PC-3 (cell line): Measurements from ENCODE around the gene ZNF710. TPM values are rescaled to one million over a fixed set of nuclear protein-coding genes. Genes with fewer than 3 reads are reported as not detected.

Experiments used
- ATAC-seq: fragments of 200-7000 bp; cut with Tn5 transposase; 2 replicates; pipeline ENCODE4 v1.9.1; 2020; ENCODE audit warnings: mild to moderate bottlenecking, moderate library complexity
- BruUV-seq: library from RNA; stranded (reverse); fragments of 400-500 nt; replicated peaks from 2 replicates; lab custom pipeline; 2021; lab: Mats Ljungman, UMichigan
- CTCF ChIA-PET: fragments of 300-600 bp; sonication (Branson Sonifier 250); formaldehyde crosslinking; loops from one replicate; lab custom pipeline; 2022; ENCODE audit warnings: antibody characterized with exemption; lab: Charles Lee
- POLR2A ChIA-PET: fragments of 300-600 bp; sonication (Branson Sonifier 250); formaldehyde crosslinking; loops from one replicate; lab custom pipeline; 2022; ENCODE audit warnings: antibody characterized with exemption; ENCODE audit not compliant: unreplicated experiment; lab: Charles Lee
- DNase-seq: peaks from one replicate; pipeline ENCODE4 v3.0.0-alpha.2; 2015
- H2AFZ ChIP-seq: fragments of 300-600 bp; sonication (generic); 2 replicates; pipeline ENCODE4 v1.6.0; 2016; ENCODE audit warnings: antibody characterized with exemption, low read length
- H3F3A ChIP-seq: fragments of 300-600 bp; sonication (generic); one replicate; pipeline ENCODE4 v1.6.0; 2017; ENCODE audit warnings: antibody characterized with exemption, low read length, control low read depth, mild to moderate bottlenecking; ENCODE audit not compliant: unreplicated experiment
- H3K27ac ChIP-seq: fragments of 300-600 bp; sonication (generic); 2 replicates; pipeline ENCODE4 v1.5.1; 2016; ENCODE audit warnings: mild to moderate bottlenecking, low read length
- H3K27me3 ChIP-seq: fragments of 300-600 bp; sonication (generic); 2 replicates; pipeline ENCODE4 v1.6.1; 2016; ENCODE audit warnings: low read length, mixed read lengths
- H3K36me3 ChIP-seq: fragments of 300-600 bp; sonication (generic); 2 replicates; pipeline ENCODE4 v1.6.1; 2016; ENCODE audit warnings: low read depth, mixed run types, low read length, mixed read lengths
- H3K4me1 ChIP-seq: fragments of 300-600 bp; sonication (generic); 2 replicates; pipeline ENCODE4 v1.5.1; 2016; ENCODE audit warnings: low read length; ENCODE audit not compliant: insufficient read depth
- H3K4me2 ChIP-seq: fragments of 300-600 bp; sonication (generic); 2 replicates; pipeline ENCODE4 v1.6.0; 2016; ENCODE audit warnings: low read length
- H3K4me3 ChIP-seq: fragments of 300-600 bp; sonication (generic); 2 replicates; pipeline ENCODE4 v1.5.1; 2016; ENCODE audit warnings: mild to moderate bottlenecking, low read length, mixed read lengths
- H3K79me2 ChIP-seq: fragments of 300-600 bp; sonication (generic); 2 replicates; pipeline ENCODE4 v1.6.1; 2017; ENCODE audit warnings: low read length, mixed read lengths
- H3K9ac ChIP-seq: fragments of 300-600 bp; sonication (generic); 2 replicates; pipeline ENCODE4 v1.6.0; 2016; ENCODE audit warnings: mild to moderate bottlenecking, low read length
- H3K9me2 ChIP-seq: fragments of 300-600 bp; sonication (generic); replicated peaks from 2 replicates; pipeline ENCODE4 v1.6.1; 2016; ENCODE audit warnings: mixed run types, low read length, mixed read lengths
- H3K9me3 ChIP-seq: fragments of 300-600 bp; sonication (generic); 2 replicates; pipeline ENCODE4 v1.6.1; 2016; ENCODE audit warnings: low read length, mixed read lengths
- H4K20me1 ChIP-seq: fragments of 300-600 bp; sonication (generic); 2 replicates; pipeline ENCODE4 v1.6.1; 2016; ENCODE audit warnings: low read length, mixed read lengths
- EZH2 ChIP-seq: fragments of 300-600 bp; sonication (generic); IDR thresholded peaks from one replicate; pipeline ENCODE4 v1.6.1; 2017; ENCODE audit warnings: antibody characterized with exemption, mild to moderate bottlenecking, low read length; ENCODE audit not compliant: unreplicated experiment
- EZH2phosphoT487 ChIP-seq: fragments of 300-600 bp; sonication (generic); IDR thresholded peaks from 2 replicates; pipeline ENCODE4 v1.6.1; 2018; ENCODE audit warnings: mild to moderate bottlenecking, antibody characterized with exemption, low read length, borderline replicate concordance
- intact Hi-C: fragments of 100-400 bp; cut with micrococcal nuclease; formaldehyde crosslinking; loops from 2 replicates; pipeline ENCODE4 v1.9.0; 2023
- total RNA-seq: library from RNA; depleted of rRNA; stranded (reverse); fragments of >200 nt; gene quantifications from 2 replicates; pipeline ENCODE4 v1.2.3, GENCODE V29; 2014
- TF ChIP-seq, protein P1 (sequence below): fragments of 300-600 bp; sonication (generic); conservative IDR thresholded peaks from 2 replicates; pipeline ENCODE4 v1.5.1; 2017; ENCODE audit warnings: antibody characterized with exemption, low read depth, mild to moderate bottlenecking, low read length

The ZNF710 gene
- total RNA-seq, 1 experiment from 2014 or later, result 12.9 TPM

DNA sequence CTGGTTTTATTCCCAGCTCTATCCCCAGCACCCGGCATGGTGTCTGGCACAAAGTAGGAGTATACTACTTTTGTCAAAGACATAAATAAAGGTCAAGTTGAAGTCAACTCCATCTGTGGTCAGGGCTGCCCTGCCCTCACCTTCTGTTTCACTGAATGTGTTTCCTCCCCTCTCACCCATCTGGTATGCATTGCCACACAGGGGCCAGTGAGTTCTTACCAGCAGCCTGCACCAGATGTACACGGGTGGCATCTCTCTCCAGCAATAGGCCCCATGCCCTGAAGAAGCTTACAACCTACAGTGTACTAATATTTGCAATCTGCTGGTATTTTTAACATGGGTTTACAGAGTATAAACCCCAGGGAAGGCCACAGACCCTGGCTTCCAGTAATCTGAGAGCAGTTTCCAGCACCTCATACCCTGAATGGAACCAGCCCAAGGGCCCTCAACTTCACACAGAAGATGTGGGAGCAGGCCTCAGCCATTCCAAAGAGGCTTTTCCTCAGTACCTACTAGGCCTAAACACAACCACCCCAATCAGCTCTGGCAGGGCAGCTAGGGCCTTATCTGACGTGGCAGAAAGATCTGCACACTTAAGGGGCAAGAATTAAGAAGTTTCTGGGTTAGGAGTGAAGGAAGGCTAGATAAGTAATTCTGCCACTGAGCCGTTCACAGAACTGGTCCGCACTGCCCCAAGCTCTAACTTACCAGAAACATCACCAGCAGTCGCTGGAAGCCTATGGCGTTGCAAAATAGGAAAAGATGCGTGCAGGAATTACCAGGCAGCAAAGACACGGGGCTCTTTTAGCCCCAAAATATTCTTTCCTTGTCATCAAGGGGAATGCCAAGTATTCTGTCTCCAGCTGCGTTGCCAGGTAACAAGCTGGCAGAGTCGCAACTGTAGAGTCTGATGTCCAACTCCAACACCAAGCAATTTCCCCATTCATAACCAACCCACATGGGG is 99.0 kb downstream of the ZNF710 start:
- Histone ChIP-seq H2AFZ (no peak overlapping the region), H3K9ac (no peak overlapping the region), H3F3A (no peaks in the 10 kb centered on the region), H3K36me3 (no peaks in the 10 kb centered on the region), H3K9me3 (no peaks in the 10 kb centered on the region), H3K9me2 (no peaks in the 10 kb centered on the region), H3K27me3 (no peaks in the 10 kb centered on the region), H3K79me2 (peaks cover 20% of the 10 kb centered on the region), H3K4me2 (peak overlapping the region; percentile 90), H4K20me1 (no peaks in the 10 kb centered on the region), H3K4me3 (no peak overlapping the region), H3K4me1 (peaks cover 27% of the 10 kb centered on the region), H3K27ac (no peak overlapping the region)
- ChIA-PET POLR2A (no interaction called here), CTCF (no interaction called here)
- intact Hi-C loops, result no loop called here
- no peak for TF ChIP-seq EZH2
- TF ChIP-seq EZH2phosphoT487, result no peak
- TF ChIP-seq, protein P1, sequence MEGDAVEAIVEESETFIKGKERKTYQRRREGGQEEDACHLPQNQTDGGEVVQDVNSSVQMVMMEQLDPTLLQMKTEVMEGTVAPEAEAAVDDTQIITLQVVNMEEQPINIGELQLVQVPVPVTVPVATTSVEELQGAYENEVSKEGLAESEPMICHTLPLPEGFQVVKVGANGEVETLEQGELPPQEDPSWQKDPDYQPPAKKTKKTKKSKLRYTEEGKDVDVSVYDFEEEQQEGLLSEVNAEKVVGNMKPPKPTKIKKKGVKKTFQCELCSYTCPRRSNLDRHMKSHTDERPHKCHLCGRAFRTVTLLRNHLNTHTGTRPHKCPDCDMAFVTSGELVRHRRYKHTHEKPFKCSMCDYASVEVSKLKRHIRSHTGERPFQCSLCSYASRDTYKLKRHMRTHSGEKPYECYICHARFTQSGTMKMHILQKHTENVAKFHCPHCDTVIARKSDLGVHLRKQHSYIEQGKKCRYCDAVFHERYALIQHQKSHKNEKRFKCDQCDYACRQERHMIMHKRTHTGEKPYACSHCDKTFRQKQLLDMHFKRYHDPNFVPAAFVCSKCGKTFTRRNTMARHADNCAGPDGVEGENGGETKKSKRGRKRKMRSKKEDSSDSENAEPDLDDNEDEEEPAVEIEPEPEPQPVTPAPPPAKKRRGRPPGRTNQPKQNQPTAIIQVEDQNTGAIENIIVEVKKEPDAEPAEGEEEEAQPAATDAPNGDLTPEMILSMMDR, result no peak
- DNase-seq (no peak), ATAC-seq (no peak)
- BruUV-seq, result no TSS peak

- ATAC-seq (peak; percentile 8; the same call in 1 of the 2 replicates), DNase-seq (no peak)
- POLR2A ChIA-PET, result no interaction called here
- TF ChIP-seq, protein P1, result no peak
- no peak for TF ChIP-seq EZH2phosphoT487
- no peak for TF ChIP-seq EZH2
- H3K27me3 ChIP-seq, result no peaks in the 10 kb centered on the region
- peak overlapping the region; percentile 84 for H3K9ac ChIP-seq
- CTCF ChIA-PET, result no interaction called here
- peaks cover 20% of the 10 kb centered on the region for H3K79me2 ChIP-seq
- no peaks in the 10 kb centered on the region for H4K20me1 ChIP-seq
- 0 out of 2 replicates have a peak overlapping the region, but pooled peaks have one; percentile 6 for H3K27ac ChIP-seq
- H3K4me2 ChIP-seq, result peak overlapping the region; percentile 90
- peak overlapping the region; percentile 72 for H2AFZ ChIP-seq
- no peaks in the 10 kb centered on the region for H3K9me3 ChIP-seq
- TSS peak; percentile 54 for BruUV-seq
- no peaks in the 10 kb centered on the region for H3K36me3 ChIP-seq
- peaks cover 32% of the 10 kb centered on the region for H3K4me1 ChIP-seq
- H3K4me3 ChIP-seq, result peak overlapping the region; percentile 84
- H3F3A ChIP-seq, result no peaks in the 10 kb centered on the region
- intact Hi-C loops, result no loop called here
- no peaks in the 10 kb centered on the region for H3K9me2 ChIP-seq
Measured at GRCh38 chr15:90101130-90101968, 100.2 kb downstream of the ZNF710 start.
